ENCODE data around the gene RNF213. TPM values are rescaled to one million over a fixed set of nuclear protein-coding genes. Genes with fewer than 3 reads are reported as not detected.

The RNF213 gene
- total and polyA plus RNA-seq, 2 of the 8 experiments (the other 6 are each of a cell fraction or from before 2014, with no cell fraction given), result 33.8 to 62.8 TPM

- TF ChIP-seq CHD7 (IDR thresholded peaks at IDR 0.05; ENCODE audit: insufficient replicate concordance, low read length), result no peak
- no peak for TF ChIP-seq CBX5 (IDR thresholded peaks at IDR 0.05; ENCODE audit: low read depth, low read length)
- no peak for TF ChIP-seq FOSL1 (IDR thresholded peaks at IDR 0.05; ENCODE audit: insufficient read depth, low read depth, low read length)
- no peak for TF ChIP-seq E2F6 (IDR thresholded peaks at IDR 0.05)
- no peak for TF ChIP-seq TBP (IDR thresholded peaks at IDR 0.05; ENCODE audit: low read depth, low read length)
- no peak for TF ChIP-seq ZNF274 (IDR thresholded peaks at IDR 0.05; ENCODE audit: borderline replicate concordance, extremely low read depth, low read length)
- no peak for TF ChIP-seq SUZ12 (IDR thresholded peaks at IDR 0.05; ENCODE audit: low read length)
- TF ChIP-seq SIRT6 (IDR thresholded peaks at IDR 0.05; ENCODE audit: low read length), result no peak
- no peak for TF ChIP-seq CTBP2 (IDR thresholded peaks at IDR 0.05; ENCODE audit: borderline replicate concordance, insufficient read depth, insufficient read length, low read length)
These were observed 98.9 kb downstream of the RNF213 start (continued) for GRCh38 chr17:80359422-80360110.

All from H1 (cell line).